GM18520 (cell line): ENCODE data around the gene GID8.

Experiments
- ATAC-seq: cut with Tn5 transposase; IDR thresholded peaks from one replicate; pipeline ENCODE4 v1.9.1; 2021; ENCODE audit not compliant: unreplicated experiment

The GID8 gene

GRCh38 chr20:62941792-62942191, 3.8 kb downstream of the GID8 start:
- no peak for ATAC-seq

DNA sequence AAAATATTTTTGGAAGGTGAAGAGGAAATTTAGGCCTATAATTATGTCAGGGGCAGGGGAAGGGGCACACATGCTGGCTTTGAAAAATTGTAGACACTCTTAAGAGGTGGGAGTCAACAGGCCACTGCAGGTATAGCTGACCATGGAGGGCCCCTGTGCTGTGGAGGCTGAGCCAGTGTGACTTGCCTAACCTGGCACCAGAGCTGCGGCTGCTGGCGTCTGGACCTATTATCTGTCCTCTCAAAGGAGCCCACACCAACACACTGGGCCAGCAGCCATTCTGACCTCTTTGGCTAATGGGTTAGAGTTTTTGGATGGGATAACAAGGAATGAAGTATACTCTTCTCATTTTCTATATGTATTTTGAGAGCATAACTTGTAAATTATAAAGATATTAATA, 4.5 kb downstream of the GID8 start:
- no peak for ATAC-seq

DNA sequence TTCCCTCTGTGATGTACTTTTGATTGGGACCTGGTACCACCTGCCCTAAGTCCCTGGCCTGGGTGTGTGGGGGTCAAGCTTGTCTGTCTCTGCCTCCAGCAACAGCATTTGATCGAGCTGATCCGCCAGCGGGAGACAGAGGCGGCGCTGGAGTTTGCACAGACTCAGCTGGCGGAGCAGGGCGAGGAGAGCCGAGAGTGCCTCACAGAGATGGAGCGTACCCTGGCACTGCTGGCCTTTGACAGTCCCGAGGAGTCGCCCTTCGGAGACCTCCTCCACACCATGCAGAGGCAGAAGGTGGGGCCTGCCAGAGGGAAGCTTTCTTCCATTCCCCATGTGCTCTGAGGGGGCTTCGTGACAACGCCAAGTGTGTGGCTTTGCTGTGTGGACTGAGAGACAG, 5.4 kb downstream of the GID8 start:
- ATAC-seq: no peak

GRCh38 chr20:62944184-62944583, 6.2 kb downstream of the GID8 start:
- ATAC-seq: no peak

- ATAC-seq: no peak
Observed at GRCh38 chr20:62944746-62945145, 6.8 kb downstream of the GID8 start.

DNA sequence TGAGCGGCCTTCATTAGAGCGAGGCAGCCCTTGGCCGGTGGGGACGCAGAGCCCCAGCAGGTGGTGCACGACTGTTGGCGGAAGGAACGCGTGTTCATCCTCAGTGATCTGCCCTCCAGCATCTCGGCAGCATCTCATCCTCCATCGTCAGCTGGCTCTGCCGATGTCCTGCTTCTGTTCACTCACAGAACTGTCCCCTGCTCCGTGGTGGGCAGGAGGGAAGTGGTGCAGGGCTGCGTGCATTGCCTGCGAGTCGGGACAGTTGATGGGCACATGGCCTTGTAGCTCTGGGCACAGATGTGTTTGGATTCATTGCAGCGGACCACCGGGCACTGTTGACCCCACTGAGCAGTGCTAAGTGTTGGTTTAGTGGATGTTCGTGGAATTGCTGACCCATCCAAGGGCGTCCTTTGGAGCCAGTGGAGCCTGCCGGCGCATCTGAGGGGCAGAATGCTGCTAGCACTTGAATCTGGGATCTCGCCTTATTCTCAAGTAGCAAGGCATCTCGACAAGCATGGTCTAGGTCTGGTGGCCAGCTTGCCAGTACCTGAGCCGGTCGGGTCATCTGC, 7.9 kb downstream of the GID8 start:
- ATAC-seq: no peak

GRCh38 chr20:62946918-62947317, 9.0 kb downstream of the GID8 start:
- ATAC-seq: no peak

GRCh38 chr20:62947532-62948300, 9.8 kb downstream of the GID8 start:
- ATAC-seq: no peak

GRCh38 chr20:62949153-62949821, 11.3 kb downstream of the GID8 start:
- no peak for ATAC-seq

- no peak for ATAC-seq
Observed at GRCh38 chr20:62949962-62950361, 12.0 kb downstream of the GID8 start.

DNA sequence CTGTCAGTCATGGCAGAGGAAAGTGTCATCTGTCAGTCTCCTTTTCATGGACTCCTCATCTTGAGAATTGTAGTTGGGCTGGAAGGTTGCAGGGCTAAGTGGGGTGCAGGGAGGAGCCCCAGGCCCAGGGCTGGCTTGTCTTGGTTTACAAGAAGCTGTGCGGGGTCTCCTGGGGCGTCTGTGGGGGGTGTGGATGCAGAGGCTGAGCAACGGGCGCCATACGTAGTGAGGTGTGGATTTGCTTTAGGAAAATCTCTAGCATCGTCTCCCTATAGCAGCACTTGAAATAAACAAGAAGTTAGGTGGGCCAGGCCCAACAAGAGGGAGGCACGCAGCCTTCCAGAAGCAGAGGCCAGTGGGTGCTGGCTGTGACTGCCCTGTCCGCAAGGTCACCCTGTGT, 12.8 kb downstream of the GID8 start:
- ATAC-seq: no peak

GRCh38 chr20:62951143-62951895, 13.4 kb downstream of the GID8 start:
- no peak for ATAC-seq

DNA sequence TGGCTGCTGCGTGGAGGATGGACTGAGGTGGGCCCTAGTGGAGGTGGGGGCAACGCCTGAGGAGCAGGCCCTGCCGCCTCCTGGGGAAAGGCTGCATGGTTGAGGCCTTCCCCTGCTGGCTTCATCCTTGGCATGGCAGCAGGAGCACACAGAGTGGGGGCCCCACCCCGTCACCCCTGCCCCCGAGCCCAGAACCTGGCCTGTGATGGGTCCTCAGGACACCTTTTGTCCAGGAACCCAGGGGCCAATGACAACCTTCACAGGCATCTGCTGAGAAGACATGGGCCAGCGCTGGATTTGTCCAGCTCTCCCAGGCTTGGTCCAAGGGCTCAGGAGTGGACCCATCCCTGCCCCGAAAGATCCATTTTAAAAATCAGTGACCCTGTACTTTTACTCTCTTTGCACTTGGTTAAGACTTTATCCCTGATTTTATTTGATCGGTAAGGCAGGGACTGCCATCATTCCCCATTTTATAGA, 14.0 kb downstream of the GID8 start:
- ATAC-seq: no peak

- peak; percentile 44 for ATAC-seq
Observed at GRCh38 chr20:62952373-62952967, 14.5 kb downstream of the GID8 start, which contains the start of gene SLC17A9. Gene SLC17A9 (plus strand): TSS chr20:62952709. CDS start chr20:62952831, 122 bp downstream.

GRCh38 chr20:62952968-62953838, 15.3 kb downstream of the GID8 start:
- no peak for ATAC-seq

- peak; percentile 42 for ATAC-seq
Observed at GRCh38 chr20:62953839-62954703, 16.1 kb downstream of the GID8 start.

GRCh38 chr20:62955519-62956386, 17.8 kb downstream of the GID8 start:
- ATAC-seq: no peak
